GM19468 (cell line): ENCODE results near the gene GALNT18.
"Not testable (repeated sequence)": the region's sequence is repeated elsewhere in the genome, so short reads cannot be mapped to it uniquely, and the experiment has no call there.

Experiments used
- ATAC-seq: cut with Tn5 transposase; IDR thresholded peaks from one replicate; pipeline ENCODE4 v1.9.1; 2021; ENCODE audit warnings: mild to moderate bottlenecking, moderate library complexity, moderate number of reproducible peaks; ENCODE audit not compliant: unreplicated experiment; ENCODE audit errors: extremely low read depth

GALNT18 gene

GRCh38 chr11:11476971-11477645 is 144.7 kb downstream of the GALNT18 start:
- ATAC-seq: no peak

- ATAC-seq: no peak
Measured at GRCh38 chr11:11476499-11476898, 145.3 kb downstream of the GALNT18 start.

GRCh38 chr11:11472106-11472505 is 149.7 kb downstream of the GALNT18 start:
- ATAC-seq: no peak

- no peak for ATAC-seq
Measured at GRCh38 chr11:11471201-11471600, 150.6 kb downstream of the GALNT18 start.

- ATAC-seq: no peak
Measured at GRCh38 chr11:11468954-11469353, 152.9 kb downstream of the GALNT18 start.

- ATAC-seq: no peak
Measured at GRCh38 chr11:11467312-11467711, 154.5 kb downstream of the GALNT18 start.

GRCh38 chr11:11464555-11464954 is 157.2 kb downstream of the GALNT18 start:
- ATAC-seq: no peak

GRCh38 chr11:11463405-11463804 is 158.4 kb downstream of the GALNT18 start:
- ATAC-seq: no peak

GRCh38 chr11:11461473-11461872 is 160.3 kb downstream of the GALNT18 start:
- no peak for ATAC-seq

- no peak for ATAC-seq
Measured at GRCh38 chr11:11459578-11459977, 162.2 kb downstream of the GALNT18 start.

- no peak for ATAC-seq
Measured at GRCh38 chr11:11458485-11458884, 163.3 kb downstream of the GALNT18 start.

- no peak for ATAC-seq
Measured at GRCh38 chr11:11458001-11458400, 163.8 kb downstream of the GALNT18 start.

- ATAC-seq: no peak
Measured at GRCh38 chr11:11456866-11457265, 164.9 kb downstream of the GALNT18 start.

GRCh38 chr11:11454671-11455223 is 167.1 kb downstream of the GALNT18 start:
- no peak for ATAC-seq

- ATAC-seq: peak; percentile 86
Measured at GRCh38 chr11:11451501-11452005, 170.3 kb downstream of the GALNT18 start.

GRCh38 chr11:11450744-11451362 is 171.0 kb downstream of the GALNT18 start:
- no peak for ATAC-seq

- ATAC-seq: no peak
Measured at GRCh38 chr11:11449327-11449726, 172.5 kb downstream of the GALNT18 start.

GRCh38 chr11:11448626-11449025 is 173.2 kb downstream of the GALNT18 start:
- ATAC-seq: no peak

- ATAC-seq: not testable (repeated sequence)
Measured at GRCh38 chr11:11447601-11448000, 174.2 kb downstream of the GALNT18 start.

- ATAC-seq: no peak
Measured at GRCh38 chr11:11446967-11447366, 174.8 kb downstream of the GALNT18 start.

GRCh38 chr11:11446564-11446963 is 175.2 kb downstream of the GALNT18 start:
- ATAC-seq: no peak
